GM18502 (cell line): ENCODE measurements around the gene PICK1.

ENCODE experiments used
- ATAC-seq: cut with Tn5 transposase; IDR thresholded peaks from one replicate; pipeline ENCODE4 v1.9.1; 2021; ENCODE audit warnings: mild to moderate bottlenecking; ENCODE audit not compliant: unreplicated experiment, poor library complexity

PICK1 gene

GRCh38 chr22:38056969-38057891 lies at the start of gene PICK1:
PICK1 (plus strand) TSS chr22:38057404; CDS start chr22:38057810, 406 bp downstream.
- no peak for ATAC-seq

GRCh38 chr22:38009000-38009806 lies 48.0 kb upstream of the PICK1 start:
- ATAC-seq, result no peak

DNA sequence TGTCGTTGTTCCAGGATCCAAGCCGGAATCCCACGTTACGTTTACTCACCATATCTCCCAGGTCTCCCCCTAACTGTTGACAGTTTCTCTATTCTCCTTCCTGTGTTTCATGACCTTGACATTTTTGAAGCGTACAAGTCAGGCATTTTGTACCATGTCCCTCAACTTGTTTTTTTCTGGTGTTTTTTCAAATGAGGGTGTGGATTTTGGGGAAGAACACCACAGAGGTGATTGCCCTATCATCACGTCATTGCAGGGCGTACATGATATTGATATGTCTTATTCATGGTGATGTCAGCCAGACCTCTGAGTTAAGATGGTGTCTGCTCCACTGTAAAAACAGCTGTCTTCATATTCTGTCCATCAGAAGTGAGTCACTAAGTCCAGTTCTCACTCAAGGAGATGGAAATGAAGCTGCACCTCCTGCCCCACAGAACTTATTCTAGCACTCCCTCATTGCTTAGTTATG lies 44.6 kb upstream of the PICK1 start:
- no peak for ATAC-seq

DNA sequence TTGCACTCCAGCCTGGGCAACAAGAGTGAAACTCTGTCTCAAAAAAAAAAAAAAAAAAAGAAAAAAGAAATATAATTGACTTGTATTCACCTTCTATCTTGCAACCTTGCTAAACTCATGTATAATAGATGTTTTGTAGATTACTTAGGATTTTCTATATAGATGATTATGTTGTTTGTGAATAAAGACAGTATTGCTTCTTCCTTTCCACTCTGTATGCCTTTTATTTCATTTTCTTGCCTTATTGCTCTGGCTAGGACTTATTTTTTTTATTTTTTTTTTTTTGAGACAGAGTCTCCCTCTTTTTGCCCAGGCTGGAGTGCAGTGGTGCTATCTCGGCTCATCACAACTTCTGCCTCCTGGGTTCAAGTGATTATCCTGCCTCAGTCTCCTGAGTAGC lies 43.1 kb upstream of the PICK1 start:
- ATAC-seq, result no peak

- no peak for ATAC-seq
These were observed 40.7 kb upstream of the PICK1 start for GRCh38 chr22:38016182-38017151.

DNA sequence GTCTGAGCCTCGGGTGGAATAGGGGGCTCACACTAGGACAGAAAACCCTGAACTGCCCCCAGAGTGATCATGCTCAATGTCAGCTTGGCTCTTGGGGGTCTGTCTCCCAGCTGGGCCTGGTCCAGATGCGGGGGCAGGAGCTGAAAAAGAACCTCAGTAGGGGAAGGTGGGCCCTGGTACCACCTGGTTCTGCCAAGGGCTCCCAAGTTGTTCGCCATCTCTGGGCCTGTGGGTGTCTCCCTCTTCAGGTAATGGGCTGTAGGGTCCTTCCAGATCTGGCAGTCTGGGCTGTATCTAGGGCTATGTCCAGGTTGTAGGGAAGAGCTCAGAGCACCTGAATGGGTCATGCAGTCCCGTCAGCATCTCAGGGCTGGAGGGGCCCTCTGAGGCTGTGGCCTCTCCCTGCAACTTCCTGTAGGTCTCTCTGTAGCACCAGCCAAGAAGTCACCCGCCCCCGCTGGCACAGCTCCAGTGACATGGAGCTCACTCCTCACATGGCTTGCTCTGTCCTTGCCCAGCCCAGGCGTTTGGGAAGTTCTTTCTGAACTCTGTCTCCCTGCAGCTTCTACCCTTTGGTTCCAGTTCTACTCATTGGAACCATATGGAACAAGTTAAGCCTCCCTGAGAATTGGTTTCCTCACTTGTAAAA lies 39.8 kb upstream of the PICK1 start:
- no peak for ATAC-seq

- ATAC-seq, result no peak
These were observed 39.0 kb upstream of the PICK1 start for GRCh38 chr22:38017939-38018885.

DNA sequence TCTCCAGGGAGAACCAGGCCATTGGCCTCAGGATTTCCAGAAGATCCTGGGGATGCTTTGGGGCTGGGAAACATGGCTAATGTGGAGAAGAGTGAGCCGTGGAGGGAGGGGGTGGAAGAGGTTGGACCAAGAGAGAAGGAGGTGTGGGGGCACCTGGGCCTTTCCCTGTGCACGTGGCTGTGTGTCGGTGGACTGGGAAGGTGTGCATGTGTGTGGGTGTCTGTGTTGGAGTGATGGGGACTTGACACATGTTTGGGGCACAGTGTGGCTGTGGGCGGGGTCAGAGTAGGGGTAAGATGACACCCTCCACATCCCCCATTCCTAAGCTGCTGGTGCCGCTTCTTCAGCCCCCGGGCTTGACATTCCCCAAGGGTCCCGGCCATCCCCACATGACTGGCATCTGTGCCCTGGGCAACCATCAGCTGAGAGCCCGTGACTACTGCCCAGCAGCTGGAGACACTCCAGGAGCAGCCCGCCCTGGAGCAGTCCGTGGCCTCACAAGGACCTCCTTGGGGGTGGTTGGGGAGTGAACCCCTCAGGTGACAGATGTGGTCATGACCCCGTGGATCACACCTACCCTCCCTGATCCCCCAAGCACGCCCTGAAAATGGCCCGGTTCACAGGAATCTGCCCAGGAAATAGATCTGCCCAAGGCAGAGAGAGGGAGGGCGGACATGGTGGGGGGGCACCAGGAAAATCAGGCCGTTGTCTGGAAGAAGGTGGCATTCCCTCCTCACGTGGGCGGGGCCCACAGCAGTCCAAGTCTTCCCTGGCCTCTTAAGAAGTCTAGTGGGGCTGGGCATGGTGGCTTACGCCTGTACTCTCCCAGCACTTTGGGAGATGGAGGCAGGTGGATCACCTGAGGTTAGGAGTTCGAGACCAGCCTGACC lies 38.0 kb upstream of the PICK1 start:
- ATAC-seq, result no peak

DNA sequence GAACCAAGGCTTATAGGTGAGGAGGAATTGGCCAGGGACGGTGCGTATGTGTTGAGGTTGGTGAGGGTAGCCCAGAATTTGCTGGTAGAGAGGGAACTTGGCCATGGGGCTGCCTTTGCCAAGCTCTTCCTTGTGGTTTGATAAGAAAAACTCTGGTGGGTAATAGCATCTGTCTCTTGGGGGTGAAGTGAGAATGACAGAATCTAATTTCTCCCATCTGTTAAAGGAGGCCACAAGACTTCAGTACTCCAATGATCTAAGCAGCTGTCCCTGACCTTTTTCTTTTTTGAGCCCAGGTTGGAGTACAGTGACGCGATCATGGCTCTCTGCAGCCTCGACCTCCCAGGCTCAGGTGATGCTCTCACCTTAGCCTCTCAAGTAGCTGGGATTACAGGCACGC lies 36.0 kb upstream of the PICK1 start:
- ATAC-seq, result no peak

- ATAC-seq, result no peak
These were observed 34.2 kb upstream of the PICK1 start for GRCh38 chr22:38023045-38023444.

DNA sequence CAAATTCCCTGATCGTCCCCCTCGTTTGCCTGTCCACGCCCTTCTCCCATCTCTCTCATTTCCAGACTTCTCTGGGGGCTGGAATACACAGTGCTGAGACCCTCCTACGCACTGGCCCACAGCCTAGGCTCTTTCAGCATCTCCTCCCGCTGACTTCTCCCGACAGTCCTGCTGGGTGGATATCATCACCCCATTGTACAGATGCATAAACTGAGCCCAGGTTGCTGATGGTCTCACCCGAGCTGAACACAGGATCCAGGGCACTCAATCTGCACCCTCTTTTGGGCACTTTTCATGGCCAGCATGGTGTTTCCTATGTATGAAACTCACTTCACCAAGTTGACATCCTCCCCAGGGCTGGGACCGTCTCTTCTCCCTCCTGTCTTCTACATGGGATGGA lies 31.7 kb upstream of the PICK1 start:
- ATAC-seq, result no peak

GRCh38 chr22:38026130-38027111 lies 30.8 kb upstream of the PICK1 start:
- no peak for ATAC-seq

- no peak for ATAC-seq
These were observed 29.7 kb upstream of the PICK1 start for GRCh38 chr22:38027487-38027886.

- no peak for ATAC-seq
These were observed 28.7 kb upstream of the PICK1 start for GRCh38 chr22:38028344-38029130.

DNA sequence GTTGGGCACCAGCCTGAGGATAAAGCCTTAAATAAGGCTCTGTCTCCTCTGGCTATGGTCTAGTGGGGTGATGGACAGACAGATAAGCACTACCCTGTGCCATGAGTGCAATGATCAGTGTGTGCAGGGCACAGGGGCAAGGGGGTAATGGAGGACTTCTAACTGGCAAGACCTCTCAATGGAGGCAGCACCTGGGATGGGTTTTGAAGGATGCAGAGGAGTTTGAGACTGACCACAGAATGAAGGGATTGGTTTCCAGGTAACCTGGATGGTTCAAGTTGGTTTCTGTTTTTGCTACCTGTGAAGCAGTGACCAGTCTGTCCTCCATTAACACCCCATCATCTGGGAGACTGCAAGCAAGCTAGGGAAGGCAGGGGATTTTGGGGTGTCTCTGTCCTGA lies 27.8 kb upstream of the PICK1 start:
- no peak for ATAC-seq

DNA sequence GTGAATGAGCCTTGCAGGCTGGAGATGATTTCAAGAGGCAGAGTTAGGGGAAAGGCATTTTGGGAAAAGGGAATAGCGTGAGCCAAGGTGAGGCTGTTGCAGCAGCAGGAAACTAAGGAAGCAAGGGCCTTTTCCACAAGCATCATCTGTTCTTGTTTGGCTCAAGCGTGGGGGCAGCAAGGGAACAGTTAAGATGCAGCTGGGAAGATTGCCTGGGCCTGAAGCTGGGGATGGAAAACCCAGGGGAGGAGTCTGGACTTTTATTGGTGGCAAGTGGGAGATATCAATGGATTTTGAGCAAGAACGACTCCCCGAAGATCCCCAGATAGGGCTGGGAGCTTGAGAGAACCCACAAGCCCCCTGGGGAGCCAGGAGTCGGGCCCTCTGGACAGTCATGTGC lies 27.3 kb upstream of the PICK1 start:
- ATAC-seq, result no peak
